WTC11 (cell line): ENCODE results near the gene SNAP25. TPM values are rescaled to one million over a fixed set of nuclear protein-coding genes. Genes with fewer than 3 reads are reported as not detected.

Source experiments
- ATAC-seq: fragments of 200-7000 bp; cut with Tn5 transposase; 2 replicates; pipeline ENCODE4 v1.10.0; 2021; ENCODE audit warnings: mild to moderate bottlenecking, moderate library complexity
- CTCF ChIA-PET: fragments of 300-600 bp; sonication (Branson Sonifier 250); formaldehyde crosslinking; loops from one replicate; lab custom pipeline; 2021; ENCODE audit warnings: antibody characterized with exemption; lab: Charles Lee
- POLR2A ChIA-PET: fragments of 350-600 bp; sonication (Branson Sonifier 250); formaldehyde crosslinking; loops from one replicate; lab custom pipeline; 2021; ENCODE audit warnings: antibody characterized with exemption; lab: Charles Lee
- DNase-seq: peaks from one replicate; pipeline ENCODE4 v3.0.0; 2021; ENCODE audit warnings: low spot score
- H3K27ac Mint-ChIP-seq: 2 replicates; pipeline ENCODE4 v1.8.0; 2021; ENCODE audit warnings: mixed read lengths
- H3K27me3 Mint-ChIP-seq: 2 replicates; pipeline ENCODE4 v1.8.0; 2021; ENCODE audit warnings: low read depth, mild to moderate bottlenecking, moderate library complexity, mixed read lengths
- H3K36me3 Mint-ChIP-seq: 2 replicates; pipeline ENCODE4 v1.8.0; 2021; ENCODE audit warnings: mixed read lengths
- H3K4me1 Mint-ChIP-seq: 2 replicates; pipeline ENCODE4 v1.8.0; 2022; ENCODE audit warnings: mixed read lengths
- H3K4me3 Mint-ChIP-seq: 2 replicates; pipeline ENCODE4 v1.8.0; 2021; ENCODE audit warnings: mild to moderate bottlenecking, moderate library complexity, mixed read lengths
- H3K9me3 Mint-ChIP-seq: 2 replicates; pipeline ENCODE4 v1.8.0; 2021; ENCODE audit warnings: mixed read lengths
- CBFB ChIP-seq: sonication (generic); formaldehyde crosslinking; IDR thresholded peaks from 2 replicates; pipeline ENCODE4 v1.8.1; 2022; ENCODE audit warnings: mild to moderate bottlenecking, low read depth, missing genetic modification reagents
- CREB1 ChIP-seq: sonication (generic); formaldehyde crosslinking; IDR thresholded peaks from 2 replicates; pipeline ENCODE4 v1.8.0; 2023; ENCODE audit warnings: mild to moderate bottlenecking, missing genetic modification reagents
- EMX1 ChIP-seq: fragments of 250-450 bp; sonication (Bioruptor Pico); IDR thresholded peaks from 2 replicates; pipeline ENCODE4 v1.8.0; 2021; ENCODE audit warnings: mild to moderate bottlenecking
- ESRRA ChIP-seq: sonication (generic); formaldehyde crosslinking; IDR thresholded peaks from 2 replicates; pipeline ENCODE4 v1.8.1; 2022; ENCODE audit warnings: mild to moderate bottlenecking, missing genetic modification reagents, borderline replicate concordance
- FOXP1 ChIP-seq: sonication (generic); formaldehyde crosslinking; IDR thresholded peaks from 2 replicates; pipeline ENCODE4 v1.8.0; 2022; ENCODE audit warnings: missing genetic modification reagents, mild to moderate bottlenecking, moderate library complexity, borderline replicate concordance
- GABPB1 ChIP-seq: sonication (generic); formaldehyde crosslinking; IDR thresholded peaks from 2 replicates; pipeline ENCODE4 v1.8.1; 2023; ENCODE audit warnings: mild to moderate bottlenecking, missing genetic modification reagents
- HMGA2 ChIP-seq: fragments of 250-450 bp; sonication (Bioruptor Pico); IDR thresholded peaks from 2 replicates; pipeline ENCODE4 v1.4.0; 2021; ENCODE audit warnings: mild to moderate bottlenecking, moderate library complexity
- MYBL2 ChIP-seq: sonication (generic); formaldehyde crosslinking; IDR thresholded peaks from 2 replicates; pipeline ENCODE4 v1.8.1; 2023; ENCODE audit warnings: mild to moderate bottlenecking, moderate library complexity, missing genetic modification reagents
- NR3C1 ChIP-seq: sonication (generic); formaldehyde crosslinking; conservative IDR thresholded peaks from 2 replicates; pipeline ENCODE4 v1.8.1; 2023; ENCODE audit warnings: low read depth, mild to moderate bottlenecking, missing genetic modification reagents
- RELA ChIP-seq: sonication (generic); formaldehyde crosslinking; IDR thresholded peaks from 2 replicates; pipeline ENCODE4 v1.8.1; 2022; ENCODE audit warnings: missing genetic modification reagents, mild to moderate bottlenecking, borderline replicate concordance
- ZBTB21 ChIP-seq: sonication (generic); formaldehyde crosslinking; IDR thresholded peaks from 2 replicates; pipeline ENCODE4 v1.8.1; 2023; ENCODE audit warnings: mild to moderate bottlenecking, missing genetic modification reagents, borderline replicate concordance
- ZNF121 ChIP-seq: sonication (generic); formaldehyde crosslinking; IDR thresholded peaks from 2 replicates; pipeline ENCODE4 v1.8.0; 2023; ENCODE audit warnings: missing genetic modification reagents
- ZNF423 ChIP-seq: fragments of 250-450 bp; sonication (Bioruptor Pico); IDR thresholded peaks from 2 replicates; pipeline ENCODE4 v2.1.2; 2022; ENCODE audit warnings: mild to moderate bottlenecking, moderate library complexity
- ZNF671 ChIP-seq: fragments of 250-450 bp; sonication (Bioruptor Pico); IDR thresholded peaks from 2 replicates; pipeline ENCODE4 v1.8.0; 2021; ENCODE audit warnings: mild to moderate bottlenecking
- total RNA-seq: library from RNA; stranded (reverse); gene quantifications from 3 replicates; pipeline ENCODE4 v1.2.3, GENCODE V29; 2021
- TF ChIP-seq, protein P1 (sequence below): fragments of 250-450 bp; sonication (Bioruptor Pico); IDR thresholded peaks from 2 replicates; pipeline ENCODE4 v1.9.0; 2021; ENCODE audit warnings: mild to moderate bottlenecking
- TF ChIP-seq, protein P2 (sequence below): sonication (generic); formaldehyde crosslinking; IDR thresholded peaks from 2 replicates; pipeline ENCODE4 v1.8.0; 2022; ENCODE audit warnings: mild to moderate bottlenecking, missing genetic modification reagents
- TF ChIP-seq, protein P3 (sequence below): sonication (generic); formaldehyde crosslinking; IDR thresholded peaks from 2 replicates; pipeline ENCODE4 v1.8.1; 2023; ENCODE audit warnings: mild to moderate bottlenecking, moderate library complexity, missing genetic modification reagents
- TF ChIP-seq, protein P4 (sequence below): fragments of 250-450 bp; sonication (Bioruptor Pico); IDR thresholded peaks from 2 replicates; pipeline ENCODE4 v1.9.0; 2021; ENCODE audit warnings: mild to moderate bottlenecking, borderline replicate concordance
- TF ChIP-seq, protein P5 (sequence below): sonication (generic); formaldehyde crosslinking; IDR thresholded peaks from 2 replicates; pipeline ENCODE4 v1.8.1; 2023; ENCODE audit warnings: mild to moderate bottlenecking, missing genetic modification reagents, borderline replicate concordance
- TF ChIP-seq, protein P6 (sequence below): sonication (generic); formaldehyde crosslinking; IDR thresholded peaks from 2 replicates; pipeline ENCODE4 v1.8.1; 2023; ENCODE audit warnings: mild to moderate bottlenecking, missing genetic modification reagents
- TF ChIP-seq, protein P7 (sequence below): sonication (generic); formaldehyde crosslinking; IDR thresholded peaks from 2 replicates; pipeline ENCODE4 v1.8.1; 2022; ENCODE audit warnings: mild to moderate bottlenecking, moderate library complexity, missing genetic modification reagents

Gene SNAP25
- total RNA-seq, 1 experiment from 2014 or later = 0.72 TPM

DNA sequence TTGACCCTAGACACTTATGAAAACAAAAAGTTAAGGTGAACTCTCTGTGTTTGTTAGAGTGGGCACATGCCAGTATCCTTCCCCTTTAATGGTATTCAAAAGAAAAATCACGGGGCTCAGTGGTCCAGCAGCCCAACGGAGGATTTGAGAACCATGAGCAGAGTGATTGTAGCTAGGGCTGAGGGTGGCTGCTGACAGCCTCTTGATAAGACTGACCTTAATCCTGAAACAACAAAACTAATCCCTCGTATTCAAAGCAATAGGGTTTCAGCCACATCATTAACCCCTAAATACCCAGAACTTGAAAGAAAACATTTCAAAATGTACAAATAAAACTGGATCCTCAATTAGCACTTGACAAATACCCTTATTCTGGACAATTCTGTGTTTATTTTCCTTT is 95.1 kb downstream of the SNAP25 start (continued):
- TF ChIP-seq ESRRA (CRISPR knock-in tag) (no peak), ZNF671 (CRISPR knock-in tag) (no peak), NR3C1 (CRISPR knock-in tag) (no peak), HMGA2 (CRISPR knock-in tag) (no peak), RELA (no peak)
- TF ChIP-seq, protein P1, sequence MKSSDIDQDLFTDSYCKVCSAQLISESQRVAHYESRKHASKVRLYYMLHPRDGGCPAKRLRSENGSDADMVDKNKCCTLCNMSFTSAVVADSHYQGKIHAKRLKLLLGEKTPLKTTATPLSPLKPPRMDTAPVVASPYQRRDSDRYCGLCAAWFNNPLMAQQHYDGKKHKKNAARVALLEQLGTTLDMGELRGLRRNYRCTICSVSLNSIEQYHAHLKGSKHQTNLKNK (CRISPR knock-in tag) = no peak
- TF ChIP-seq, protein P2, sequence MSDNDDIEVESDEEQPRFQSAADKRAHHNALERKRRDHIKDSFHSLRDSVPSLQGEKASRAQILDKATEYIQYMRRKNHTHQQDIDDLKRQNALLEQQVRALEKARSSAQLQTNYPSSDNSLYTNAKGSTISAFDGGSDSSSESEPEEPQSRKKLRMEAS (CRISPR knock-in tag) = no peak
- TF ChIP-seq, protein P3, sequence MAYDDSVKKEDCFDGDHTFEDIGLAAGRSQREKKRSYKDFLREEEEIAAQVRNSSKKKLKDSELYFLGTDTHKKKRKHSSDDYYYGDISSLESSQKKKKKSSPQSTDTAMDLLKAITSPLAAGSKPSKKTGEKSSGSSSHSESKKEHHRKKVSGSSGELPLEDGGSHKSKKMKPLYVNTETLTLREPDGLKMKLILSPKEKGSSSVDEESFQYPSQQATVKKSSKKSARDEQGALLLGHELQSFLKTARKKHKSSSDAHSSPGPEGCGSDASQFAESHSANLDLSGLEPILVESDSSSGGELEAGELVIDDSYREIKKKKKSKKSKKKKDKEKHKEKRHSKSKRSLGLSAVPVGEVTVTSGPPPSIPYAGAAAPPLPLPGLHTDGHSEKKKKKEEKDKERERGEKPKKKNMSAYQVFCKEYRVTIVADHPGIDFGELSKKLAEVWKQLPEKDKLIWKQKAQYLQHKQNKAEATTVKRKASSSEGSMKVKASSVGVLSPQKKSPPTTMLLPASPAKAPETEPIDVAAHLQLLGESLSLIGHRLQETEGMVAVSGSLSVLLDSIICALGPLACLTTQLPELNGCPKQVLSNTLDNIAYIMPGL (CRISPR knock-in tag) = no peak

DNA sequence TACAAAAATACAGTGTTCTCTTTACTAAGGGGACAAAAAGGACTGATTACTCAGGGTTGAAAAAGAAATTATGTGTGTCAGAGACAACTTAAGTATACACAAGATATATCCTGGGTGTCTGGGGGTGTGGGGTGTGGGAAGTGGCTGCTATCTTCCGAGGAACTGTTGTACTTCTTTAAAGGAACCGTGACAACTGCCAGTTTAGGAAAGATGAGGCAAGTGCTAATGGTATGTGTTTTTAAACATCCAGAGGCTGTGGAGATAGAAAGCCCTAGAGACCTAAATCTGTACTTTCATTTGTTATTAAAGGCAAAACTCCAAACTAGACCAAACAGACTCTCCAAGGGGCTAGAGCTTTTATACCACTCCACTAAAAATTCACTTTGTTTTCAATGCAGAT is 95.6 kb downstream of the SNAP25 start:
- DNase-seq (no peak), ATAC-seq (no peak)
- Mint-ChIP-seq H3K4me1 (peaks cover 23% of the 10 kb centered on the region), H3K9me3 (peaks cover 20% of the 10 kb centered on the region), H3K27ac (no peak overlapping the region), H3K4me3 (no peak overlapping the region), H3K36me3 (peaks cover 16% of the 10 kb centered on the region), H3K27me3 (peaks cover 8% of the 10 kb centered on the region)
- TF ChIP-seq, protein P4, sequence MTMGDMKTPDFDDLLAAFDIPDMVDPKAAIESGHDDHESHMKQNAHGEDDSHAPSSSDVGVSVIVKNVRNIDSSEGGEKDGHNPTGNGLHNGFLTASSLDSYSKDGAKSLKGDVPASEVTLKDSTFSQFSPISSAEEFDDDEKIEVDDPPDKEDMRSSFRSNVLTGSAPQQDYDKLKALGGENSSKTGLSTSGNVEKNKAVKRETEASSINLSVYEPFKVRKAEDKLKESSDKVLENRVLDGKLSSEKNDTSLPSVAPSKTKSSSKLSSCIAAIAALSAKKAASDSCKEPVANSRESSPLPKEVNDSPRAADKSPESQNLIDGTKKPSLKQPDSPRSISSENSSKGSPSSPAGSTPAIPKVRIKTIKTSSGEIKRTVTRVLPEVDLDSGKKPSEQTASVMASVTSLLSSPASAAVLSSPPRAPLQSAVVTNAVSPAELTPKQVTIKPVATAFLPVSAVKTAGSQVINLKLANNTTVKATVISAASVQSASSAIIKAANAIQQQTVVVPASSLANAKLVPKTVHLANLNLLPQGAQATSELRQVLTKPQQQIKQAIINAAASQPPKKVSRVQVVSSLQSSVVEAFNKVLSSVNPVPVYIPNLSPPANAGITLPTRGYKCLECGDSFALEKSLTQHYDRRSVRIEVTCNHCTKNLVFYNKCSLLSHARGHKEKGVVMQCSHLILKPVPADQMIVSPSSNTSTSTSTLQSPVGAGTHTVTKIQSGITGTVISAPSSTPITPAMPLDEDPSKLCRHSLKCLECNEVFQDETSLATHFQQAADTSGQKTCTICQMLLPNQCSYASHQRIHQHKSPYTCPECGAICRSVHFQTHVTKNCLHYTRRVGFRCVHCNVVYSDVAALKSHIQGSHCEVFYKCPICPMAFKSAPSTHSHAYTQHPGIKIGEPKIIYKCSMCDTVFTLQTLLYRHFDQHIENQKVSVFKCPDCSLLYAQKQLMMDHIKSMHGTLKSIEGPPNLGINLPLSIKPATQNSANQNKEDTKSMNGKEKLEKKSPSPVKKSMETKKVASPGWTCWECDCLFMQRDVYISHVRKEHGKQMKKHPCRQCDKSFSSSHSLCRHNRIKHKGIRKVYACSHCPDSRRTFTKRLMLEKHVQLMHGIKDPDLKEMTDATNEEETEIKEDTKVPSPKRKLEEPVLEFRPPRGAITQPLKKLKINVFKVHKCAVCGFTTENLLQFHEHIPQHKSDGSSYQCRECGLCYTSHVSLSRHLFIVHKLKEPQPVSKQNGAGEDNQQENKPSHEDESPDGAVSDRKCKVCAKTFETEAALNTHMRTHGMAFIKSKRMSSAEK = no peak
- TF ChIP-seq MYBL2 (no peak), CBFB (CRISPR knock-in tag) (no peak), NR3C1 (CRISPR knock-in tag) (no peak), FOXP1 (CRISPR knock-in tag) (no peak), ZBTB21 (CRISPR knock-in tag) (no peak), ZNF423 (no peak), EMX1 (CRISPR knock-in tag) (no peak), CREB1 (CRISPR knock-in tag) (no peak), ZNF121 (CRISPR knock-in tag) (no peak), GABPB1 (CRISPR knock-in tag) (no peak)
- TF ChIP-seq, protein P5, sequence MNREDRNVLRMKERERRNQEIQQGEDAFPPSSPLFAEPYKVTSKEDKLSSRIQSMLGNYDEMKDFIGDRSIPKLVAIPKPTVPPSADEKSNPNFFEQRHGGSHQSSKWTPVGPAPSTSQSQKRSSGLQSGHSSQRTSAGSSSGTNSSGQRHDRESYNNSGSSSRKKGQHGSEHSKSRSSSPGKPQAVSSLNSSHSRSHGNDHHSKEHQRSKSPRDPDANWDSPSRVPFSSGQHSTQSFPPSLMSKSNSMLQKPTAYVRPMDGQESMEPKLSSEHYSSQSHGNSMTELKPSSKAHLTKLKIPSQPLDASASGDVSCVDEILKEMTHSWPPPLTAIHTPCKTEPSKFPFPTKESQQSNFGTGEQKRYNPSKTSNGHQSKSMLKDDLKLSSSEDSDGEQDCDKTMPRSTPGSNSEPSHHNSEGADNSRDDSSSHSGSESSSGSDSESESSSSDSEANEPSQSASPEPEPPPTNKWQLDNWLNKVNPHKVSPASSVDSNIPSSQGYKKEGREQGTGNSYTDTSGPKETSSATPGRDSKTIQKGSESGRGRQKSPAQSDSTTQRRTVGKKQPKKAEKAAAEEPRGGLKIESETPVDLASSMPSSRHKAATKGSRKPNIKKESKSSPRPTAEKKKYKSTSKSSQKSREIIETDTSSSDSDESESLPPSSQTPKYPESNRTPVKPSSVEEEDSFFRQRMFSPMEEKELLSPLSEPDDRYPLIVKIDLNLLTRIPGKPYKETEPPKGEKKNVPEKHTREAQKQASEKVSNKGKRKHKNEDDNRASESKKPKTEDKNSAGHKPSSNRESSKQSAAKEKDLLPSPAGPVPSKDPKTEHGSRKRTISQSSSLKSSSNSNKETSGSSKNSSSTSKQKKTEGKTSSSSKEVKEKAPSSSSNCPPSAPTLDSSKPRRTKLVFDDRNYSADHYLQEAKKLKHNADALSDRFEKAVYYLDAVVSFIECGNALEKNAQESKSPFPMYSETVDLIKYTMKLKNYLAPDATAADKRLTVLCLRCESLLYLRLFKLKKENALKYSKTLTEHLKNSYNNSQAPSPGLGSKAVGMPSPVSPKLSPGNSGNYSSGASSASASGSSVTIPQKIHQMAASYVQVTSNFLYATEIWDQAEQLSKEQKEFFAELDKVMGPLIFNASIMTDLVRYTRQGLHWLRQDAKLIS (CRISPR knock-in tag) = no peak
- TF ChIP-seq, protein P6, sequence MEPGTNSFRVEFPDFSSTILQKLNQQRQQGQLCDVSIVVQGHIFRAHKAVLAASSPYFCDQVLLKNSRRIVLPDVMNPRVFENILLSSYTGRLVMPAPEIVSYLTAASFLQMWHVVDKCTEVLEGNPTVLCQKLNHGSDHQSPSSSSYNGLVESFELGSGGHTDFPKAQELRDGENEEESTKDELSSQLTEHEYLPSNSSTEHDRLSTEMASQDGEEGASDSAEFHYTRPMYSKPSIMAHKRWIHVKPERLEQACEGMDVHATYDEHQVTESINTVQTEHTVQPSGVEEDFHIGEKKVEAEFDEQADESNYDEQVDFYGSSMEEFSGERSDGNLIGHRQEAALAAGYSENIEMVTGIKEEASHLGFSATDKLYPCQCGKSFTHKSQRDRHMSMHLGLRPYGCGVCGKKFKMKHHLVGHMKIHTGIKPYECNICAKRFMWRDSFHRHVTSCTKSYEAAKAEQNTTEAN (CRISPR knock-in tag) = no peak
- TF ChIP-seq, protein P7, sequence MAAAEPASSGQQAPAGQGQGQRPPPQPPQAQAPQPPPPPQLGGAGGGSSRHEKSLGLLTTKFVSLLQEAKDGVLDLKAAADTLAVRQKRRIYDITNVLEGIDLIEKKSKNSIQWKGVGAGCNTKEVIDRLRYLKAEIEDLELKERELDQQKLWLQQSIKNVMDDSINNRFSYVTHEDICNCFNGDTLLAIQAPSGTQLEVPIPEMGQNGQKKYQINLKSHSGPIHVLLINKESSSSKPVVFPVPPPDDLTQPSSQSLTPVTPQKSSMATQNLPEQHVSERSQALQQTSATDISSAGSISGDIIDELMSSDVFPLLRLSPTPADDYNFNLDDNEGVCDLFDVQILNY (CRISPR knock-in tag) = no peak
- CTCF ChIA-PET = no interaction called here
- POLR2A ChIA-PET = no interaction called here
